Right lobe of liver (tissue), 4 donors: ENCODE measurements around the gene ADGRA1.

Source experiments
- CTCF ChIP-seq, 4 donors: fragments of 200-600 bp in 3 of 4; fragments of 450-650 bp in 1 of 4; IDR thresholded peaks; one replicate each; pipeline versions ENCODE4 v1.5.1 to v1.8.0; 2016 to 2022; ENCODE audit warnings: antibody characterized with exemption in 4 of 4, mild to moderate bottlenecking in 2 of 4
- POLR2A ChIP-seq: fragments of 450-650 bp; IDR thresholded peaks from one replicate; pipeline ENCODE4 v1.6.1; 2017; ENCODE audit warnings: antibody characterized with exemption, mild to moderate bottlenecking
- donor health status: DM: no; HTN: no; CAD: no.
- donor health status: DM: no; HTN: no; CAD: no.
- donor health status: DM: no; HTN: yes; CAD: no.

- TF ChIP-seq CTCF (IDR thresholded peaks at IDR 0.05), result no peak
- TF ChIP-seq POLR2A, result no peak
These were observed 40.7 kb downstream of the ADGRA1 start for GRCh38 chr10:133128126-133129070.
